ENCODE results near the gene CNGB1.
"Not testable (repeated sequence)": the region's sequence is repeated elsewhere in the genome, so short reads cannot be mapped to it uniquely, and the experiment has no call there.

CNGB1 gene

DNA sequence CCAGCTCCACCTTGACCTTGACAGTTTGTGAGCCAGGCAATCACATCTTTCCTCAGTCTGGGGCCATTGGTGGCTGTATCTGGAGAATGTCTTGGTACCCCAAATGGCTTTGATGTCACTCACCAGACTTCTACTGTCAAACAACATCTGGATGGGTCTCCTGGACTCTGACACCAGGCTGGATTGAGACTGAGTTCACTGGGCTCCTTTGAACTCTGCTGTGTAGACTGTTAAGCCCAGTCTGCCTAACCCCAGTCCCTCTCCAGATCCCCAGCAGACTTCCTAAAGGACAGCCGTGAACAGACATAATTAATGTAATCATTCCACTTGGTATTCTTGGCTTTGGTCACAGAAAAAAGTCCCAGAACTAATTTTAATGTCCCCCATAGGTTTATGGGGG lies 84.5 kb downstream of the CNGB1 start:
- DNase-seq (ENCODE audit: low read depth in 2 of 2) = no peak

GRCh38 chr16:57884655-57885133 lies 86.2 kb downstream of the CNGB1 start:
- no peak for DNase-seq (ENCODE audit: low read depth in 2 of 2)

GRCh38 chr16:57883953-57884654 lies 86.8 kb downstream of the CNGB1 start:
- no peak for DNase-seq (ENCODE audit: low read depth in 2 of 2)

DNA sequence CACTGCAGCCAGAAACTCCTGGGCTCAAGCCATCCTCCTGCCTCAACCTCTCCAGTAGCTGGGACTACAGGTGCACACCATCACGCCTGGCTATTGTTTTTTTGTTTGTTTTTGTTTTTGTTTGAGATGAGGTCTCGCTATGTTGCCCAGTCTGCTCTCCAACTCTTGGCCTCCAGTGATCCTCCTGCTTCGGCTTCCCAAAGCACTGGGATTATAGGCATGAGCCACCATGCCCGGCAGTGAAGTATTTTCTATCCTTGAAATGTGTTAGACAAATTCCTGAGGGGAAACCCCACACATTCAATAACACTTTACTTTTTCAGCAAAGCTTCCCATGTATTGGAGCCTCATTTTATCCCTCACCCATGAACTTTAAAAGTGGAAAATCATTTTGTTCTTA lies 87.4 kb downstream of the CNGB1 start:
- no peak for DNase-seq (ENCODE audit: low read depth in 2 of 2)

DNA sequence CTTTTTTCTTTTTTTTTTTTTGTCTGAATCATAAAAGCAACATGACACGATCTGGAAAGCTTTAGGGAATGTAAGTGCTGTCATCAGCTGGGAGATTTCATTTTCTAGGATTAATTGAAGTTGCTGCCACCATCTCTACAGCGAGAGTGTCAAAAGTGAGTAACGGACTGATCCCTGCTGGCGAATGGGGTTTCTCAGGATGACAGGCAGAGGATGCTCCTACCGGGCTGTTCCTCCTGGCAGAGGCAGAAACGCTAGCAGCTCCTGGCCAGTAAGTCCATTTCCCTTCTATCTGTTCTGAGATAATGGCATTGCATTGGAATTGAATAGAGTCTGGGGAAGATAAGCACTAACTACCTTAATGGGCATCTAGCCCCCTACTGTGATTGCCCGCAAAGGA lies 88.1 kb downstream of the CNGB1 start:
- no peak for DNase-seq (ENCODE audit: low read depth in 2 of 2)

GRCh38 chr16:57882206-57882605 lies 88.7 kb downstream of the CNGB1 start:
- no peak for DNase-seq (ENCODE audit: low read depth in 2 of 2)

- no peak for DNase-seq (ENCODE audit: low read depth in 2 of 2)
Observed at GRCh38 chr16:57878586-57878985, 92.3 kb downstream of the CNGB1 start.

GRCh38 chr16:57876210-57876609 lies 94.7 kb downstream of the CNGB1 start:
- no peak for DNase-seq (ENCODE audit: low read depth in 2 of 2)

DNA sequence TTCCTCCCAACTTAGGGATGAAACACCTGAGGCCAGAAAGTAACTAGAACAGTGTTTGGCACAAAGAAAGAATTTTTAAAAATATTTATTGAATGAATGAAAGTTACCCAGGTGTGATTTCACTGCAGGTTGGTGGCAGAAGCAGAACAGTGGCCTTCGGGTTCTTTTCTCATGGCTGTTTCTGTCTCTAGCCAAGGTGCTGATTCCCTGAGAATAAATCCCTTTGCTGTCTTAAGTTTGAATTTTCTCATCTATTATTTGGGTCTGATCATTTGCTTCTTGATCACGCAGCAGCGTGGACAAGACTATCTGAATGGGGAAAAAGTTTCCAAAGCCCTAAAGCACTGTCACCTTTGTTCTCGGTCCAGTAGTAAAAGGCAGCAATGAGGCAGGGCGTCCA lies 95.6 kb downstream of the CNGB1 start:
- DNase-seq (ENCODE audit: low read depth in 2 of 2) = no peak

DNA sequence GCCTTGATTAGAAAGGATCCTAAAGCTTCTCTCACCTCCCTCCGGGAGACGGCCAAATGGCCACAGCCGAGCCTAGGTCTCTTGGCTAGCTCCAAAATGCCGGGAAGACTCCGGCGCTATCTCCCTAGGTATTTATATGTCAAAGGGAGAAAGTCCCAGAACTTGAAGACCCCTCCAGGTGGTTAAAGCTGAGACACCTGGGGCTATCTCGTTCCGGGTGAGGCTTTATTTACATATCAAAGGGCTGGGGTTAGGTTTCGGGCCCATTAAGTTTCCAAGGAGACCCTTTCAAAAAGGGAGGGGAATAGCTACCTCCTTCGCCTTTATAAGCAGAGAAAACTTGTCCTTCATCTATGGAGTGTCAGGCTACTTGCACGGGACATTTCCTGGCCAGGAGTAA lies 97.7 kb downstream of the CNGB1 start:
- DNase-seq (ENCODE audit: low read depth in 2 of 2) = no peak

DNA sequence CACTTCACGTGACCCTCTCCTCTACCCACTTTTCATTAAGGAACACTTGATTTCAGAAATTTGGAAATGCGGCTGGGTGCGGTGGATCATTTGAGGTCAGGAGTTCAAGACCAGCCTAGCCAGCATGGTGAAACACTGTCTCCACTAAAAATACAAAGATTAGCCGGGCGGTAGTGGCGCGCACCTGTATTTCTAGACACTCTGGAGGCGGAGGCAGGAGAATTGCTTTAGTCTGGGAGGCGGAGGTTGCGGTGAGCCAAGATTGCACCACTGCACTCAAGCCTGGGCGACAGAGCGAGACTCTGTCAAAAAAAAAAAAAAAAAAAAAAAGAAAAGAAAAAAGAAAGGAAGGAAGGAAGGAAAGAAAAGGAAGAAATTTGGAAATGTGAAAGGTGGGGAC lies 98.2 kb downstream of the CNGB1 start:
- not testable (repeated sequence) for DNase-seq (ENCODE audit: low read depth in 2 of 2)

- DNase-seq (ENCODE audit: low read depth in 2 of 2) = no peak
Observed at GRCh38 chr16:57871456-57871855, 99.5 kb downstream of the CNGB1 start.

DNA sequence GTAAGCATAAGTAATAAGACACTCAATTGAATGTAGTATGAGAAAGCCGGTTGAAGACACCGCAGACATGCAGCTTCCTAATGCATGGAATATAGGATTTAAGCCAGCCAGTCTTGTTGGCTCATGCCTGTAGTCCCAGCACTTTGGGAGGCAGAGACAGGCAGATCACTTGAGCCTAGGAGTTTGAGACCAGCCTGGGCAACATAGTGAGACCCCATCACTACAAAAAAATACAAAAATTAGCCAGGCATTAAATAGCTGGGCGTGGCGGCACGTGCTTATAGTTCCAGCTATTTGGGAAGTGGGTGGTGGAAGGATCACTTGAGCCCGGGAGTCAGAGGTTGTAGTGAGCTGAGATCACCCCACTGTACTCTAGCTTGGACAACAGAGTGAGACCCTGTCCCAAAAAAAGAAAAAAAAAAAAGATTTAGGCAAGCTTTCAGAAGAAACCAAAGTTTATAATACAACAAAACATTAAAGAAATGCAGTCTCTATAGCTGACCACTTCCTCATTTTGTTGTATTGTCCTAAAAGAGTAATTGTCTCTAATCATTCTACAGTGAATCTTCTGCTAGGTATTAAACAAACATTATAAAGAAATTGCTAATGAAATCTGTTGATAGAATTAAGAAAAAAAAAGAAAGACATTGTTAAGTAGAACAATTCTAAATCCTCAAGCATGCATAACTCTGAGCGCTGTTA lies 100.0 kb downstream of the CNGB1 start:
- no peak for DNase-seq (ENCODE audit: low read depth in 2 of 2)

DNA sequence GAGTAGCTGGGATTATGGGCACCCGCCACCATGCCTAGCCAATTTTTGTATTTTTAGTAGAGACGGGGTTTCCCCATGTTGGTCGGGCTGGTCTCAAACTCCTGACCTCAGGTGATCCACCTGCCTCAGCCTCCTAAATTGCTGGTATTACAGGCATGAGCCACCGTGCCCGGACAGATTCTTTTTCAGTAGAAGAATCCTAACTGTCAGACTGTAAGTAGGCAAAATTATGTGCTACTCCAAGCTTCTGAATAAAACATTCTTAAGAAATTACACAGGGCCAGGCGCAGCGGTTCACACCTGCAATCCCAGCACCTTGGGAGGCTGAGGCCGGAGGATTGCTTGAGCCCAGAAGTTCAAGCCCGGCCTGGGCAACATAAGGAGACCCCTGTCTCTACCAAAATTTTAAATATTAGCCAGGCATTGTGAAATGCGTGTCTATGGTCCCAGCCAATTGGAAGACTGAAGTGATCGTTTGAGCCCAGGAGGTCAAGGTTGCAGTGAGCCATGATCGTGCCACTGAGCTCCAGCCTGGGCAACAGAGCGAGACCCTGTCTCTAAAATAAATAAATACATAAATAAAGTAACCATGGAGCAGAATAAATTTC lies 101.9 kb downstream of the CNGB1 start:
- no peak for DNase-seq (ENCODE audit: low read depth in 2 of 2)

- DNase-seq (ENCODE audit: low read depth in 2 of 2) = no peak
Observed at GRCh38 chr16:57867000-57867561, 103.8 kb downstream of the CNGB1 start.

GRCh38 chr16:57866529-57866918 lies 104.4 kb downstream of the CNGB1 start:
- no peak for DNase-seq (ENCODE audit: low read depth in 2 of 2)

DNA sequence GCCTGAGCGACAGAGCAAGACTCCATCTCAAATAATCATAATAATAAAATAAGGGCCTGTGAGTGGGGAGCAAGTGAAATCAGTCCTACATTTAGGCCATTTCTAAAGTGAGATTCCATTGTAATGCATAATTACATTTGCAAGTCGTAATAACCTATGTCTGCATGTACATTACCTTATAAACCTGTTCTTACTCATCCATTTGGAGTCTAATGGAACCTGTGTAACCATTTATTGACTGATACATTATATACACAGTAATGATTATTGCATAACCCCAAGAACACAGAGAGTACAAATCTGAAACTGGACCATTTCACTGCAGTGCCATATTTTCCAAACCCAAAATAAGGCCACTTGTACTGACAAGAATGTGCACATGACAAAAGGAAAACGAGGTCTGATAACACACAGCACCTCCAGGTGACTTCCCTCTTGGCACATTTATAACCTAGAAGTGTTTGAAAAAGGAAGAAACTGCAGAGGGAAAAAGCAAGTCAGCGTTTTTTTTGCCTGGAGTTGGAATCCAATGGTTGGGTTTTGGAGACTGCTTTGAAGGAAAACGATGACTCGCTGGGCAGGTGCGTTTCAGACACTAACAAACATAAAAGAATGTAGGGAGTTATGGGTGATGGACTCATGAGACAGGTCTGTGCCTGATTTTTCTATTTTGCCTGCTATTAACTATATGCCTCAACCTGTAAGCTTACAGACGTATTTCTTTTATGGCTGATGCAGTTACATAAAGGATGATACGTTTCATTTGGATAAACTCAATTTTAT lies 105.0 kb downstream of the CNGB1 start:
- DNase-seq (ENCODE audit: low read depth in 2 of 2) = no peak

GRCh38 chr16:57863434-57864160 lies 107.3 kb downstream of the CNGB1 start:
- DNase-seq (ENCODE audit: low read depth in 2 of 2) = no peak

DNA sequence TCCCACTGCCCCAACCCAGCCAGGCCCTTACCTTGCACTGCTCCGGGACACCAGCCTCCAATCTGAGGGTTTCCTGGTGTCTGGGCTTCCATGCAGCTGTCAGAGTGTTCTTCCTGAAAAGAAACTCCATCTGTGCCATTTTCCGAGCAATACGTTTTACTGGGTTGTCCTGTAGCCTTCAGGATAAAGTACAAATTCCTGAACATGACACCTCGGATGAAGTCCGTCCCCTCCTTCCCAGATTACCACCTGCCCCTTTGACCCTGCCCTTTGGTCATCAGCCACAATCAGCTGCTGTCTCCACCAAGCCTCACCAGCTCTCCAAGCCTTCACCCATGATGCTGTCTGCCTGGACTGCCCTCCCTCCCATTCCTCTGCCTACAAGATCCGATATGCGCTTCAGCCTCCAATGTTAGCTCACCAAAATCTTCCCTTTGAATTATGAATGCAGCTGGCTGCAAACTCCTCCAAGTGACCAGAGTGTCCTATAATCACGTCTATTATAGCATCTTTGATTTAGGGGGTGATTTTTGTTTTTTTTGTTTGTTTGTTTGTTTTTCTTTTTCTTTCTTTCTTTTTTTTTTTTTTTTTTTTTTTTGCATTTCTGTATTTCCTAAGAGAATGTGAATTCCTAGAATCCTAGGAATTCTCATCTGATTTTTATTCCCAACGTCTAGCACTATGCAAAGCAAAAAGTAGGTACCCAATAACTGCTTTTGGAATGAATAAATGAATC lies 108.1 kb downstream of the CNGB1 start:
- DNase-seq (ENCODE audit: low read depth in 2 of 2) = no peak

- DNase-seq (ENCODE audit: low read depth in 2 of 2) = no peak
Observed at GRCh38 chr16:57859331-57859730, 111.6 kb downstream of the CNGB1 start.

GRCh38 chr16:57858635-57859034 lies 112.3 kb downstream of the CNGB1 start:
- DNase-seq (ENCODE audit: low read depth in 2 of 2) = no peak

Measured in stimulated activated CD4-positive, alpha-beta T cell treated with anti-CD3 and anti-CD28 coated beads, Interleukin-1b, Interleukin-23, amount 100 ng/mL, for 4 hours (primary cell).